Measurements from ENCODE around the gene KLHDC8B. TPM values are rescaled to one million over a fixed set of nuclear protein-coding genes. Genes with fewer than 3 reads are reported as not detected.

The KLHDC8B gene
- total RNA-seq, 1 donor from 2014 or later: 39.6 TPM

GRCh38 chr3:49161197-49161596 is 10.2 kb upstream of the KLHDC8B start:
- no peak for ATAC-seq

GRCh38 chr3:49161808-49162530 is 9.4 kb upstream of the KLHDC8B start:
- ATAC-seq: no peak

GRCh38 chr3:49162751-49163419 is 8.5 kb upstream of the KLHDC8B start:
- ATAC-seq: no peak

GRCh38 chr3:49163609-49164008 is 7.8 kb upstream of the KLHDC8B start:
- no peak for ATAC-seq

GRCh38 chr3:49164983-49165720 is 6.2 kb upstream of the KLHDC8B start:
- peak; percentile 5 for ATAC-seq

- peak; percentile 72 for ATAC-seq
Measured at GRCh38 chr3:49165771-49166751, 5.3 kb upstream of the KLHDC8B start, which contains the start of gene CCDC71. Gene CCDC71, minus strand, starts transcription at chr3:49166331. Its CDS starts 2,123 bp downstream, at chr3:49164208.

- ATAC-seq: no peak
Measured at GRCh38 chr3:49166752-49167556, 4.4 kb upstream of the KLHDC8B start.

- ATAC-seq: no peak
Measured at GRCh38 chr3:49170744-49171118, 667 bp upstream of the KLHDC8B start.

GRCh38 chr3:49171775-49172500 is 540 bp downstream of the KLHDC8B start:
- no peak for ATAC-seq

- ATAC-seq: no peak
Measured at GRCh38 chr3:49172551-49173041, 1.2 kb downstream of the KLHDC8B start.

GRCh38 chr3:49173116-49173791 is 1.9 kb downstream of the KLHDC8B start:
- no peak for ATAC-seq

GRCh38 chr3:49173792-49174170 is 2.4 kb downstream of the KLHDC8B start:
- ATAC-seq: no peak

- no peak for ATAC-seq
Measured at GRCh38 chr3:49174397-49174985, 3.1 kb downstream of the KLHDC8B start.

GRCh38 chr3:49175530-49175929 is 4.1 kb downstream of the KLHDC8B start:
- no peak for ATAC-seq

GRCh38 chr3:49177073-49177472 is 5.7 kb downstream of the KLHDC8B start:
- no peak for ATAC-seq

GRCh38 chr3:49180116-49180515 is 8.7 kb downstream of the KLHDC8B start:
- no peak for ATAC-seq

GRCh38 chr3:49181351-49181750 is 10.0 kb downstream of the KLHDC8B start:
- ATAC-seq: no peak

- no peak for ATAC-seq
Measured at GRCh38 chr3:49182682-49183081, 11.3 kb downstream of the KLHDC8B start.

GRCh38 chr3:49183873-49184272 is 12.5 kb downstream of the KLHDC8B start:
- no peak for ATAC-seq

Data from esophagus mucosa (tissue), 1 donor.